HL-60/S4 treated with phorbol 12-myristate 13-acetate at 8.2 ng/mL for 4 days and 3 days (cell line): Measurements from ENCODE around the gene OTUD1.
"Not testable (repeated sequence)": the region's sequence is repeated elsewhere in the genome, so short reads cannot be mapped to it uniquely, and the experiment has no call there.

Experiments used
- in situ Hi-C: fragments of 300-500 bp; cut with MboI; formaldehyde crosslinking; loops from 2 replicates; pipeline ENCODE4 v1.15.0; 2022; ENCODE audit warnings: low sequenced_read_pairs

The OTUD1 gene

GRCh38 chr10:23438547-23439451 is at the start of gene OTUD1:
OTUD1 (plus strand) TSS chr10:23439075; CDS start chr10:23439458, 383 bp downstream.
- in situ Hi-C loops: no loop called here

DNA sequence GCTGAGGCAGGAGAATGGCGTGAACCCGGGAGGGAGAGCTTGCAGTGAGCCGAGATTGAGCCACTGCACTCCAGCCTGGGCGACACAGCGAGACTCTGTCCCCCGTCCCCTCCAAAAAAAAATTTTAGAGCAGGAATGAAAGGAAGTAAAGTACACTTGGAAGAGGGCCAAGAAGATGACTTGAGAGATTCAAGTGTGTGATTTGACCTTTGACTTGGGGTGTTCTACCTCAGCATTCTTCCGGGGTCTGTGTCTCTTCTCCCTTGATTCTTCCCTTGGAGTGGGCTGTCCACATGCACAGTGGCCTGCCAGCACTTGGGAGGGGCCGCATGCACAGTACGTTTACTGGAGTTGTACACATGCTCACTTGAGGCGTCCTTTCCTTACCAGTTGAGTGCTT is 48.5 kb upstream of the OTUD1 start:
- in situ Hi-C loops: not testable (repeated sequence)

- in situ Hi-C loops: no loop called here
These were observed 48.1 kb upstream of the OTUD1 start for GRCh38 chr10:23390809-23391208.

DNA sequence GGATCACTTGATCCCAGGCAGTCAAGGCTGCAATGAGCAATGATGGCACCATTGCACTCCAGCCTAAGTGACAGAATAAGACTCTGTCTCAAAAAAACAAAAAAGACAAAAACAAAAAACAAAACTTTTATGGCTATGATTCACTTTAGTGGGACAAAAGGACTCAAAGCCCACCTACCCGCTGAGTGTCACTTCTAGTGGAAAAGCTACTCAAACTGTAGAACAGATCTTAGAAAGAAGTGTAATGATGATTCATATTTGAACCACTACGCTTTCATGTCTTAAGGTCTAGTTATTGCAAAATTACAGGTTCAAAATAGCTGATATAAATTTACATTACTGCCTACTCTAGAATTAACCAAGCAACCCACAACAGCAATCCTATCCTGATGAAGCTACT is 47.1 kb upstream of the OTUD1 start:
- in situ Hi-C loops: no loop called here

- in situ Hi-C loops: no loop called here
These were observed 43.9 kb upstream of the OTUD1 start for GRCh38 chr10:23395017-23395416.

- in situ Hi-C loops: no loop called here
These were observed 42.2 kb upstream of the OTUD1 start for GRCh38 chr10:23396695-23397094.

GRCh38 chr10:23399701-23400144 is 39.2 kb upstream of the OTUD1 start:
- in situ Hi-C loops: no loop called here

DNA sequence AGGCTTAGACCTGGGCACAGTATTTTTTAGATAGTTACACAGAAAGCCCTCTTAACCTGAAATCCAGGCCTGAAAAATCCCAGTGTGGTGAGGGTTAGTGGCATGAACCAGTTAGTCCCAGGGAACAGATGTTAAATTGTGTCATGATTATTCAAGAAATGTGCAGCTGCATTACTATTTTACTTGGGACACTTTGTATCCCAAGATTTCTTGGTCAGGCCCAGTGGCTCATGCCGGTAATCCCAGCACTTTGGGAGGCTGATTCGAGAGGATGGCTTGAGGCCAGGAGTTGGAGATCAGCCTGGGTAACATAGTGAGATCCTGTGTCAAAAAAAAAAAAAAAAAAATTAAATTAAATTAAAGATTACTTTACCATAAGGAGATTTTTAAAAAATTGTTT is 36.0 kb upstream of the OTUD1 start:
- in situ Hi-C loops: no loop called here

- in situ Hi-C loops: no loop called here
These were observed 35.6 kb upstream of the OTUD1 start for GRCh38 chr10:23403278-23403677.

DNA sequence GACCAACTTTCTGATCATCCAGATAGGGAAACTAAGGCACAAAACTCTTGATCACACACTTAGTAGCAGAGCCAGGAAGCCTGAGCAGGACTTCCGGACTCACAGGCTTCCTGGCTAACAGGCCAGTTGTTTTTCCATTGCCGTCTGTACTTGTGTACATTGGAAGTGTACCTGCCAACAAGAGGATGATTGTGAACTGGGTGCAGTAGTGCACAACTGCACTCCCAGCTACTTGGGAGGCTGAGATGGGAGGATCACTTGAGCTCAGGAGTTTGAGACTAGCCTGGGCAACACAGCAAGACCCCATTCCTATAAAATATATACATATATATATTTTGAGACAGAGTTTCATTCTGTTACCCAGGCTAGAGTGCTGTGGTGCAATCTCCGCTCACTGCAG is 35.2 kb upstream of the OTUD1 start:
- in situ Hi-C loops: no loop called here

DNA sequence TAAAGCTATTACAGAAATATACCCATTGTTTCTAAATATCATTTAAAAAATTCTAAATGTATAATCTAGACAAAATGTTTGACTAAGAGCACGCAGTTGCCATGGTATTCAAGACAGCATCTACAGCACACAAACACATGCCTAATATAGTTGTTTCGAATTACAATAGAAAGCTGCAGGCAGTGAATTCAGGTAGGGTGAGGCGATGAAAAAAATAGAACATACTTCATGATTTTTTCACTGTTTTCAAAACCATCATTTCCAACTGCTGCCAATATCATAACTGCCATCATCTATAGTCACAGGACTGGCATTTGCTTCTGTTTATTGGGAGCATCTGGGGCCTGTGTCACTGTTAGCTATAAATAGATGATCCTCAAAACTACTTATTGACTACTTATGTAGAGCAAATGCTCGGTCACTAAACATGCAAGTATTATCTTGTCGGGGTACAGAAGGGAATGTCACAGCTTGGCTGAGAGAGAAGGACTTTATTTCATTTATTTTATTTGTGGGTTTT is 34.4 kb upstream of the OTUD1 start:
- in situ Hi-C loops: no loop called here

DNA sequence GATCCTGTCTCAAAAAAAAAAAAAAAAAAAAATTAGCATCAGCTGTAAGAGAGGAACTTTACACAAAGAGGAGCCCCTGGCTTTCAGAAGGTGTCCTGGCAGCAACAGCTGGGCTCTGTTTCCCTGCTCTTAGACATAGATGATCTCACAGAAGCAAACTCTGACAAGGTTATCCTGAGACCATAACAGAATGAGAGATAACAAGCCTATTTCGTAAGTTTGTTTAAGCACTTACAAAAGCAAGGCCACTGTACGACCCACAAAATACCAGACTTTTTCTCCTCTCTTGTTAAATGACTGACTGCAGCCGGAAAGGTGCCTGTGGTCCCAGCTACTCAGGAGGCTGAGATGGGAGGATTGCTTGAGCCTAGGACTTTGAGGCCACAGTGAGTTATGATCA is 33.3 kb upstream of the OTUD1 start:
- in situ Hi-C loops: no loop called here

GRCh38 chr10:23406409-23406808 is 32.5 kb upstream of the OTUD1 start:
- in situ Hi-C loops: no loop called here

- in situ Hi-C loops: no loop called here
These were observed 30.4 kb upstream of the OTUD1 start for GRCh38 chr10:23408330-23408976.

- in situ Hi-C loops: no loop called here
These were observed 26.7 kb upstream of the OTUD1 start for GRCh38 chr10:23412223-23412622.

- in situ Hi-C loops: no loop called here
These were observed 25.2 kb upstream of the OTUD1 start for GRCh38 chr10:23413629-23414089.

DNA sequence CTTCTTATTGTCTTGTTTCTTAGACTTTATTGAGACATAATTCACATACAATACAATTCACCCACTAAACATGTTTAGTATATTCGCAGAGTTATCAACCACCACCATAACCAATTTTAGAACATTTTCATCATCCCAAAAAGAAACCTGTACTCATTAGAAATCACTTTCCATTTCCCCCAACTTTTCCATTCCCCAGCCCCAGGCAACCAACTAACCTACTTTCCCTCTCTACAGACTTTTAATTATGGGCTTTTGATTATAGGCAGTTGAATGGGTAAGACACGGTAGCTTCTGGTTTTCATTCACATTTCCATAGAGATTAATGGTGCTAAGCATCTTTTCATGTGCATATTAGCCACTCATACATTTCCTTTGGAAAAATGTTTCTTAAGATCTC is 24.2 kb upstream of the OTUD1 start:
- in situ Hi-C loops: no loop called here

DNA sequence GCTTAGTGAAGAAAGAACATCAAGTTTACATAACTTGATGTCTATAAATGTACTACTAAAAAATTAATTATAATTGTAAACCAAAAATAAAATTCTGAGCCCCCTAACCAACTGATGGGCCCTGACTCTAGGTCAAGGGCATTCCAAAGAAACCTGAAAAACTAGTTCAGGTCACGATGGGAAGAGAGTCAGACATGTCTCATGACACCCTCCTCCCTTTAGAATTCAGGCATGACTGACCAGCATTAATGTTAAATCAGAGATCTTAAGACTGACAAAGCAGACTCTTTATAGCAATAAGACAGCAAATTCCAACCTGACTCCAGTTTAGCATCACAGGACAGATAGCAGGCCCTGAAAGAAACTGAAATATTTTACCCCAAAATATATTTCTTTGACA is 21.6 kb upstream of the OTUD1 start:
- in situ Hi-C loops: no loop called here

GRCh38 chr10:23418051-23418681 is 20.7 kb upstream of the OTUD1 start:
- in situ Hi-C loops: no loop called here

GRCh38 chr10:23419201-23419600 is 19.7 kb upstream of the OTUD1 start:
- in situ Hi-C loops: no loop called here

- in situ Hi-C loops: no loop called here
These were observed 19.1 kb upstream of the OTUD1 start for GRCh38 chr10:23419655-23420329.
